Stimulated activated CD8-positive, alpha-beta memory T cell treated with anti-CD3 and anti-CD28 coated beads, Interleukin-12 subunit alpha, Interleukin-12 subunit beta, amount 100 ng/mL, for 24 hours (primary cell): ENCODE results near the gene NKAIN2.
"Not testable (repeated sequence)": the region's sequence is repeated elsewhere in the genome, so short reads cannot be mapped to it uniquely, and the experiment has no call there.

ENCODE experiments used
- DNase-seq: peaks from one replicate; pipeline ENCODE4 v3.0.0-alpha.2; 2020; ENCODE audit errors: extremely low read depth

NKAIN2 gene

GRCh38 chr6:124203101-124203811, 399.6 kb downstream of the NKAIN2 start:
- DNase-seq = no peak

- DNase-seq = no peak
Measured at GRCh38 chr6:124203812-124204167, 400.1 kb downstream of the NKAIN2 start.

- no peak for DNase-seq
Measured at GRCh38 chr6:124205921-124206320, 402.3 kb downstream of the NKAIN2 start.

GRCh38 chr6:124223611-124224345, 420.1 kb downstream of the NKAIN2 start:
- no peak for DNase-seq

DNA sequence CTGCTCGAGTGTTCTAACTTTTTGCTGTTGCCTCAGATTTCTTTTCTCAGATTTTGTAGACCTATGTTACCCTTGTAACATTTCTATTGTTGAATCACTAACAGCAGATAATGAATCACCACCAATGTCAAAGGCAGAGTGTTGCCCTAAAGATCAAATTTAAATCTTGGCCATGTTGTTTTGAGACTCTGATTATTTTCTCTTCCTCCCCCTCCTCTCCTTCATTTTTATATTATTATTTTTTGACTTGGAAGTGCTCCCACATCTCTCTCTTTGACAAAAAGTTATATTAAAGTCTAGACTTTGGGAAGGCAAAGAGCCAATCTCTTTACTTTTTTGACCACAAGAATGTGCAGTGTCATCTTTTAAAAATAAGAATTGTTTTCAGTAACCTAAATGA, 422.7 kb downstream of the NKAIN2 start:
- DNase-seq = no peak

- DNase-seq = no peak
Measured at GRCh38 chr6:124233221-124233620, 429.6 kb downstream of the NKAIN2 start.

DNA sequence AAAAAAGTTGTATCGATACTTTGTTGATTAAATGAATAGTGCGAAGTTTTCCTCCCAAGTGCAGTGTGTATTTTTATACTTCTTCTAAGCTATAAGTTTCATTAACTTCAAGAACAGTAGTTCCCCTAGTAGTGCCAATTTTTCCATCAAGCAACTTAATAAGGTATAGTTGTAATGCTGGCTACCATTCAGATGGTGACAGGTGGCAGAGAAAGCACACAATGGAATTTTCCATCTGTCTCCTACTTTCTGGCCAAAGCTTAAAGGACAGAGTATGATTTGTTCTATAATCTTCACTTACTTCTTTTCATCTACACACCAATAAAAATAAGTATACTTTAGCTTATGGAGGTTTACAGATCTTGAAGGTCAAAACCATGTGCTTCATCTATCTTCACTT, 431.1 kb downstream of the NKAIN2 start:
- DNase-seq = no peak

DNA sequence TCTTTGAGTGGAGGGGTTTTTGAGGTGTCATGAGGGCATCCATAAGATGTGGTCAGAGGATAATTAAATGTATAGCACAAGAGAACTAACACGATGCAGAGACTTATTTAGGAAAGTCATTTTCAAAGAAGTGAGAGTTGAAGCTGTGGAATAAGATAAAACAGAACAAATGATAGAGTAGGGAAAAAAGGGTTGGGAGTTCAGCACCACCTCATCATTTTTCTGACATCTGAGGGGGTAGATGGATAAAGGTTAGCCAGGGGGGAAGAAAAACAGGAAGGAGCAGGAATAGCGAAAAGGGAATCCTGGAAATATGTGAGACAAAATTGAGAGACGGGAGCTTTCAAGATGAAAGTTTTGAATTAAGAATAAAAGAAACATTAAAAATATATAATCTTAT, 434.2 kb downstream of the NKAIN2 start:
- no peak for DNase-seq

DNA sequence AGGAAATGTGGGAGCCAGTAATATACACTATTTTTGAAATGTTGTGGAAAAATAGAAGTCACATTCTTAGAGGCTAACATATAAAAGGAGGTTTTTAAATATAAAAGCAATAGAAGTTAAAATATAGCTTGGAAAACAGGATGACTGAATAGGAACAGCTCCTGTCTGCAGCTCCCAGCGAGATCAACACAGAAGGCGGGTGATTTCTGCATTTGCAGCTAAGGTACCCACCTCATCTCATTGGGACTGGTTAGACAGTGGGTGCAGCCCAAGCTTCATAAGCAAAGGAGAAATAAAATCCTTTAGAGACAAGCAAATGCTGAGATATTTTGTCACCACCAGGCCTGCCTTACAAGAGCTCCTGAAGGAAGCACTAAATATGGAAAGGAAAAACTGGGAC, 434.7 kb downstream of the NKAIN2 start:
- not testable (repeated sequence) for DNase-seq

DNA sequence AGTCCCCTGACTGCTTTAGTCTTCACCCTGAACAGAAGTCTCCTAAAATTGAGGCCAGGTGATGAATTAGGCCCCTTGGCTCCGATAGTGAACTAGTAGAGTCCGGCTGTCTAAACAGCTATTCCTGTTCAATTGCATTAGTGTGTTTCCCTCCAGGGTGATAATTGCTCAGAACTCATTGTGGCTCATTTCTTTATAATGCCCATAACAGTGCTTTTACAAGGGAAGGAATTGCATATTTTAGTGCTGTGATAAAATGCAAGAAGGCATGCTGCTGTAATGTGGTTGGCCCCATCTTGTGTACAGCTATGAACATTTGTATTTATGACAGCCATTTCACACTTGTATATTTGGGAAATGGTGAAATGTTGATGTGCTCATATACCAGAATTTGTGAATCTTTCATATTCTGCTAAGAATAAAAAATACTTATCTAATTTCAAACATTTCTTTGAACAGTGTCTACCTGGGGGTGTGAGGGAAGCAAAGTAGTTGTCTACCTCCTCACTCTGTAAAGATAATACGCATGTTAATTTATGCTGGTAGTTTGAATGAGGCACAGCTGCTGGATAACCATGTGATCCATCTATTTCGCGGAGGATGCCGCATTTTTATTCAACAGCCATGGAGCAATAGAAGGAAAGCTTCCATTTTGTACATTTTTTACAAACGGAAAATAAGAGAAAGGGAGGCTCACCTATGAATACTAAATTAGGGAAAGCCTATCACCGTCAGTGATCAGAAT, 451.4 kb downstream of the NKAIN2 start:
- DNase-seq = no peak

DNA sequence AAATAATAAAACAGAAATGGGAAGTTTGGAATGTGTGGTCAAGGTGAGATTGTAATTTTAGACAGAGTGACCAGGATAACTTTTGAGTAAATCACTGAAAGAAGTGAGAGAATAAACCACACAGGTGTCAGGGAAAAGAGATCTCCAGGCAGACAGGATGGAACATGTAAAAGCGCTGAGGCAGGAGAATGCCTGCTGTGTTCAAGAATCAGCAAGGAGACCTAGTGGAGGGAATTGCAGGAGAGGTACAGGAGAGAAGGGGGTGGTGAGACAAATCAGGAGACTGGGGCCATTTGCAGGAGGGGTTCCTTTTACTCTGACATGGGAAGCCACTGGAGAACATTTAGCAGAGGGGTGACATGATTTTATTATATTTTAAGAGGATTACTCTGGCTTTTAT, 456.7 kb downstream of the NKAIN2 start:
- no peak for DNase-seq

DNA sequence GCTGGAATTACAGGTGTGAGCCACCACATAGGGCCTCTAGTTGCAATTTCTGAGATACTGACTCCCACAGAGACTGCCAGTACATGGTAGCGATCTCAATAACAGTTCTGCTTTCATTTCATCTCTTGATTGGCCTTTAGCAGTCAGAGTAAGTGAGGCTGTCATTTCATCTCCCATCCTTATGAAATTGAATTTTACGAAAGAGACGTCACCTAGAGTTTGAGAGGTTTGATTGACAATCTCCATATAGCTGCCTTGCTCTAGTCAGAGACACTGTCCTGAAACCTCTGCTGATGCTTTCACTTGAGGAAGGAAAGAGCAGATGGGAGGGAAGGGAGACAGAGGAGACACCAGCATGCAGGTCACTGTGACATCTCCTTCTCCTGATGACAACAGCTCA, 466.1 kb downstream of the NKAIN2 start:
- no peak for DNase-seq

GRCh38 chr6:124273701-124274100, 470.0 kb downstream of the NKAIN2 start:
- no peak for DNase-seq

DNA sequence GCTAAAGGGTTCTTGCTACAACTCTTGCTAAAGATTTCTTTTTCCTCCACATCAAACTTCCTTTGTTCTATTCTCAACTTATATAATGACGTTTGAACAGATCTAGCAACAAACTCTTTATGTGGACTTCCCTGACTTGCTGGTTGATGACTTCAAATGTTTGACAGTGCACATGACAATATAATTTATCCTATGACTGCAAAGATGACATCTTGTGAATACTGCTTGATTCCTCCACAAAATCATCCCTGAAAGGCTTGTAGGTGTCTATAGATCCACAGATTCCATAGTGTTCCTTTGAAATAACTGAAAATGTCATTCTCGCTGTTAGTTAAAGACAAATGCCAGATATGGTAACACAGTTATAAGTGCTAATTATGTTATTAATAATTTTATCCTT, 478.9 kb downstream of the NKAIN2 start:
- no peak for DNase-seq

DNA sequence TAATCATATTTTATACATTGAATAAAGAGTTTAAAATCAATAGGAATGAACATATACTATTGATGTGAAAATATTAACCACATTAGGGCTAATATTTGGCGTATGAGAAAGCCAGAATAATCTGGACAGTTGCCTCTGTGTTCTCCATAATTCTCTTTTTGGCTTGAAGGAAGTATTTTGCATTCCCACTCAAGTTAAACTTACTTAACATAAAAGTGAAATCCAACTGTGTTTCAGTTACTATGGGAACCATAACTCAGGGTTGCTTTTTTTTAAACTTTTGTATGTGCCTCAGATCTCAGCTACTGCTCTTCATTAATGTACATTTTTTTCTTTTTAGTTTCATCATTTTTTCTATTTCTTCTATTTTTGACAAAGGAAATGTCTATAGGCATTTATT, 479.8 kb downstream of the NKAIN2 start:
- DNase-seq = no peak

GRCh38 chr6:124285146-124285545, 481.5 kb downstream of the NKAIN2 start:
- no peak for DNase-seq

DNA sequence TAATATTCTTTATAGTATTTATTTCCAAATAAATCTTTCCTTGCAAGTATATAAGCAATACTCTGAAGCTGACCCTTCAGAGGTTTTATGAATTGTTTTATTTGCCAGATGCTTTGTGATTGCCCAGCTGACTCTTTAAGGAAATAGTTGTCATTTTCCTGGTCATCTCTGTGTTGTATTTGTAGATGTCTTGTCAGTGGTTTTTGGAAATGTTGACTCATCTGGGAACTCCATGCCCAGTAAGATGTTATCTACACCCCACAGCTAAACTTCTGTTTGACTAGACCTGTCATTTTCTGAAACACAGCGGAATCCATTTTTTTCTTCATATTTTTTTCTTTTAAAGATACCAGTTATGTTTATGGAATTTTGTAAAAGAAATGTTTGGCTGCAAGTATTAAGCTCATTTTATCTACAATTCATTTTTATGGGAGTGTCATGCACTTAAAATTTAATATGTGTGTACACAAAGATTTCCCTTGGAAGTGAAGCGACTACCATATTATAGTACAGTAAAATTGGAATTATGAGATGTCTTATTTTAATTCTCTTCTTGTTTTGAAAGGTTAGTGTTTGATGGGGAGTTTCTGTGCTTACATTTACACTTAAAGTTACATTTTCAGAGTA, 491.0 kb downstream of the NKAIN2 start:
- DNase-seq = no peak

GRCh38 chr6:124297507-124297906, 493.8 kb downstream of the NKAIN2 start:
- no peak for DNase-seq

DNA sequence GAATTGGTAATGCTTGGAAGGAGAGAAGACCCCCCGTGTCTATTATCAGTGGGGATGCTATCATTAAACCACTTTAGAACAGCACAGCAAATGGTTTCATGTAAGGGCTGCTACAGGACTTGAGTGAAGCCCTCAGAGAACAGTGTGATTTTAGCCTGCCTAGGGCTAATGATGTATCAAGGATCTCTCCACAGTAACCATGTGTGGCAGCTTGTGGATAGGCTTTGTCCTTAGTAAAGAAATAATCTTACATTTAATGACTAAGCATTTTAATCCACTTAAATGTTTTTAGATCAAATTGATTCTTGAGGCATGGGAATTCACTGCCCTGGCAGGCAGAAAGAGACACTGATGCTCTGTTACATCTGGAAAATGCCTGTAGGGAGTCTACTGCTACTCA, 495.1 kb downstream of the NKAIN2 start:
- no peak for DNase-seq

- DNase-seq = not testable (repeated sequence)
Measured at GRCh38 chr6:124300907-124301306, 497.2 kb downstream of the NKAIN2 start.

DNA sequence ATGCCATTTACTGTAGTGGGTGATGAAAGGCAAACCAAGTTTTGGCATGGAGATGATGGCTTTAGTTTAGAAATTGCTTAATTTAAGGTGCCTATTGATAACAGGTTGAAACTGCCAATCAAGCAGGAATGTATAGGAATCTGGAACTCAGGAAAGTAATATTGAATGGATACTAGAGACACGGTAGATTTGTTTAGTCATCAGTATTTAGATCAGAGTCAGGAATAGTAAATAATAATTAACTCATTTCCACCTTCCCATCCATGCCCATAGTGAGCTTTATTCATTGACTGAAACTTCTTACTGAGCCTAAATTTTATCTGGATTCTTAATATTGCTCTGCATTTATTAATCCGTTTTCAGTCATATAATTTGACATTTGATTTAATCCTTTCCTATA, 500.3 kb downstream of the NKAIN2 start:
- no peak for DNase-seq

DNA sequence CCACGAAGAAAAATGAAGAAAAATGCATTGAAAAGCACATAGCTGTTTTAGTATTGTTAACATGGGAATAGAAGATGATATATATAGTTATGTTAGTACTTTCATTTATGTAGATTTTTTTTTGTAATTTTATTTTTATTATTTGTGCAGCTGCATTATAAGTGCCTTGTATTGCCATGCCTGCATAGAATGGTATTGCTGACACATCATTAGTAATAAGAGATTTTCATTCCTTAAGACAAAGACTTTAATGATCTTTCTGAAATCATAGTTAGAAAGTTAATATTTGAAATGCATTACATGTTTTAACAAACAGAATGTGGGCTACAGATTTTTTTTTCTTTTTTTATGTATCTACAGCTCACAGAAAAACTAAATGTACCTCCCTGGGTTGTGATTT, 506.5 kb downstream of the NKAIN2 start:
- DNase-seq = no peak
